Measurements from ENCODE around the gene ARHGDIB. TPM values are rescaled to one million over a fixed set of nuclear protein-coding genes. Genes with fewer than 3 reads are reported as not detected.

The ARHGDIB gene
- total RNA-seq, 4 donors from 2014 or later, result 96.1 to 255 (median 151) TPM

DNA sequence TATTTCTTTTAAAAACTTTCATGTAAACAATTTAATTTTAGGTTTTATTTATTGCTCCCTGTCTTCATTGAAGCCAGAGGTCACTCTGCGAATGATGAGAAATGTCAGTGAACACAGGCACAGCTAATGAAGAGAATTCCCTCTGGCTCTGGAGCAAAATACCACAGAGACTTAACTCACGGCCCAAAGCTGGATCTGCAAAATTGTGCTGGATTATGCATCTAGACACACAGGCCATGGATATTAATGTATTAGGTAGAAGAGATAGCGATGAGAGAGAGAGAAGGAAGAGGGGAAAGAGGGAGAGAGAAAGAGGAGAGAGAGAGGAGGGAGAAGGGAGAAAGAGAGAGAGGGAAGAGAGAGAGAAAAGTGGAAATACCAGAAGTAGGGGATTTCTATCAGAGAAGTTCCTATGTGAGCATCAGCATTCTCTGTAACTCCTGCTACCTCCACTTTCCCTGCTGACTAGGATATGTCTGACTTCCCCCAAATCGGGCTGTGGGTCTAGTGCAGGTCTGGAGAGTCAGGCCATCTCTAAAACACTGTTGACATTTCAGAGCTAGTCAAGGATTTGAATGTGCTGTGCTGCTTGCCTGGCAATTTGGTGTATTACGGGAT is 3.7 kb downstream of the ARHGDIB start:
- TF ChIP-seq, protein P1, sequence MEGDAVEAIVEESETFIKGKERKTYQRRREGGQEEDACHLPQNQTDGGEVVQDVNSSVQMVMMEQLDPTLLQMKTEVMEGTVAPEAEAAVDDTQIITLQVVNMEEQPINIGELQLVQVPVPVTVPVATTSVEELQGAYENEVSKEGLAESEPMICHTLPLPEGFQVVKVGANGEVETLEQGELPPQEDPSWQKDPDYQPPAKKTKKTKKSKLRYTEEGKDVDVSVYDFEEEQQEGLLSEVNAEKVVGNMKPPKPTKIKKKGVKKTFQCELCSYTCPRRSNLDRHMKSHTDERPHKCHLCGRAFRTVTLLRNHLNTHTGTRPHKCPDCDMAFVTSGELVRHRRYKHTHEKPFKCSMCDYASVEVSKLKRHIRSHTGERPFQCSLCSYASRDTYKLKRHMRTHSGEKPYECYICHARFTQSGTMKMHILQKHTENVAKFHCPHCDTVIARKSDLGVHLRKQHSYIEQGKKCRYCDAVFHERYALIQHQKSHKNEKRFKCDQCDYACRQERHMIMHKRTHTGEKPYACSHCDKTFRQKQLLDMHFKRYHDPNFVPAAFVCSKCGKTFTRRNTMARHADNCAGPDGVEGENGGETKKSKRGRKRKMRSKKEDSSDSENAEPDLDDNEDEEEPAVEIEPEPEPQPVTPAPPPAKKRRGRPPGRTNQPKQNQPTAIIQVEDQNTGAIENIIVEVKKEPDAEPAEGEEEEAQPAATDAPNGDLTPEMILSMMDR (IDR thresholded peaks at IDR 0.05; ENCODE audit: low read depth), result no peak

GRCh38 chr12:14956905-14957304 is 4.5 kb downstream of the ARHGDIB start:
- TF ChIP-seq, protein P1 (IDR thresholded peaks at IDR 0.05; ENCODE audit: low read depth), result no peak

GRCh38 chr12:14956024-14956891 is 5.1 kb downstream of the ARHGDIB start:
- TF ChIP-seq, protein P1 (IDR thresholded peaks at IDR 0.05; ENCODE audit: low read depth), result no peak

DNA sequence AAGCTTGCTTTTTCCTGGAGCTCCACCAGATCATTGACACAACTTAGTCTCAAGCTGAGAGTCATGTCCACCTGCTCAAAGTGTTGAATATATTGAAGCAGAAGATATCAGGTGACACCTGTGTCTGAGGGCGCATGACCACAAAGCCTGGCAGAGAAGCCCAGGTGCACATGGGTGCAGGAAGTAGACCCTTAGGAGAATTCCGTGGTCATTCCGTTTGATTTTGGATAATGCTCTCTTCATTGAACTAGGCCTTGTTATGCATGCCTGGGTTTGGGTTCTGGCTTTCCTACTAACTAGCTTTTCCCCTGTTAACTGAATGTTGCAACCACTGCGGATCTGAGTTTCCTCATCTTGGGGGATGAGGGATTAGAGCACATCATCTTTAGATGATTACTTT is 7.1 kb downstream of the ARHGDIB start:
- TF ChIP-seq, protein P1 (IDR thresholded peaks at IDR 0.05; ENCODE audit: low read depth), result no peak

GRCh38 chr12:14953752-14954151 is 7.6 kb downstream of the ARHGDIB start:
- TF ChIP-seq, protein P1 (IDR thresholded peaks at IDR 0.05; ENCODE audit: low read depth), result no peak

DNA sequence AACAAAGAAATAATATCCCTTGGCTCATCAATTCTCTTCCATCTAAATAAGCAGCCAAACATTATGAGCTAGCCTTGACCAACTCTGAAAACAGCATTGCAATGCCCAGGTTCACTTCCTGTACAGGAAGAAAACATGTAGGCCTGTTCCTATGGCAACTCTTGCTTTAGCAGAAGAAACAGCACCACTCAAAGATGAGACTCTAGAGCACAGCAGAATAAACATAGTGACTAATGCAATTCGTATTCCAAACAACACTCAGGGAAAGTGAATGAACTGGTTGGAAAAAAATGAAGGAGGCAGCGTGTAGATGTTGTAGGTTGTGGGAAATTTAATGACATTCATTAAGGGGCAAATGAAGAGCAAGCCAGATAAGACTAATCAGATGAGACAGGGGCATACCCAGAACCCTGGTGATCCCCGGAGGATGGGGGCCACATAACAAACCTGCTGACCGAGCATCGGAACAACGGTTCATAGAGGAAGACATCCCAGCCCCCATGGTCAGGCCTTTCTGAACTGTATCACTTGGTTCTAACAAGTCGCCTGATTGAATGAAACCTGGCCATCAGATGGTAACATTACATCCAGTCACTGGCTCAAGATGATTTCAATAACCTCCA is 9.0 kb downstream of the ARHGDIB start:
- TF ChIP-seq, protein P1 (IDR thresholded peaks at IDR 0.05; ENCODE audit: low read depth), result no peak

GRCh38 chr12:14951851-14952250 is 9.6 kb downstream of the ARHGDIB start:
- TF ChIP-seq, protein P1 (IDR thresholded peaks at IDR 0.05; ENCODE audit: low read depth), result no peak

All from subcutaneous adipose tissue (tissue), 4 donors.